Astrocyte (in vitro differentiated cells and primary cell): ENCODE results near the gene CNTNAP2. TPM values are rescaled to one million over a fixed set of nuclear protein-coding genes. Genes with fewer than 3 reads are reported as not detected.

ENCODE experiments used
- DNase-seq: peaks from one replicate; pipeline ENCODE4 v3.0.0-alpha.2; 2010; ENCODE audit warnings: low read depth
- FAIRE-seq: peaks from 2 replicates; lab custom pipeline; 2011; peaks lifted over from hg19 to GRCh38; lab: Jason Lieb, UNC
- H2AFZ ChIP-seq: 2 replicates; pipeline ENCODE4 v1.6.0; 2012; ENCODE audit warnings: low read depth, low read length, inconsistent platforms
- H3K27ac ChIP-seq: 2 replicates; pipeline ENCODE4 v1.5.1; 2011; ENCODE audit warnings: low read depth, low read length, inconsistent platforms
- H3K27me3 ChIP-seq: 2 replicates; pipeline ENCODE4 v1.6.0; 2011; ENCODE audit warnings: low read length, inconsistent platforms; ENCODE audit not compliant: insufficient read depth
- H3K36me3 ChIP-seq: 2 replicates; pipeline ENCODE4 v1.5.1; 2011; ENCODE audit warnings: low read length, inconsistent platforms; ENCODE audit not compliant: insufficient read depth
- H3K4me1 ChIP-seq: 2 replicates; pipeline ENCODE4 v1.5.1; 2011; ENCODE audit warnings: low read length, inconsistent platforms; ENCODE audit not compliant: insufficient read depth
- H3K4me2 ChIP-seq: 2 replicates; pipeline ENCODE4 v1.6.0; 2012; ENCODE audit warnings: low read length, inconsistent platforms
- H3K4me3 ChIP-seq: 2 replicates; pipeline ENCODE4 v1.5.1; 2011; ENCODE audit warnings: low read depth, mild to moderate bottlenecking, low read length, inconsistent platforms; ENCODE audit not compliant: insufficient read depth
- H3K79me2 ChIP-seq: 2 replicates; pipeline ENCODE4 v1.6.0; 2012; ENCODE audit warnings: mild to moderate bottlenecking, low read length, inconsistent platforms; ENCODE audit not compliant: insufficient read depth
- H3K9ac ChIP-seq: 2 replicates; pipeline ENCODE4 v1.6.0; 2012; ENCODE audit warnings: mild to moderate bottlenecking, low read length, inconsistent platforms
- H3K9me3 ChIP-seq: 2 replicates; pipeline ENCODE4 v1.5.1; 2012; ENCODE audit warnings: low read depth, mild to moderate bottlenecking, low read length, inconsistent platforms; ENCODE audit not compliant: insufficient read depth
- H4K20me1 ChIP-seq: 2 replicates; pipeline ENCODE4 v1.6.0; 2012; ENCODE audit warnings: low read length, inconsistent platforms; ENCODE audit not compliant: insufficient read depth
- H3K27ac Mint-ChIP-seq: one replicate; pipeline ENCODE4 v1.8.0; 2021; ENCODE audit warnings: mild to moderate bottlenecking, mixed read lengths; ENCODE audit not compliant: unreplicated experiment
- H3K27me3 Mint-ChIP-seq: one replicate; pipeline ENCODE4 v1.8.0; 2021; ENCODE audit warnings: low read depth, mixed read lengths; ENCODE audit not compliant: unreplicated experiment
- H3K36me3 Mint-ChIP-seq: one replicate; pipeline ENCODE4 v1.8.0; 2021; ENCODE audit warnings: low read depth, mixed read lengths; ENCODE audit not compliant: unreplicated experiment
- H3K4me1 Mint-ChIP-seq: one replicate; pipeline ENCODE4 v1.8.0; 2021; ENCODE audit warnings: low read depth, mixed read lengths; ENCODE audit not compliant: unreplicated experiment
- H3K4me3 Mint-ChIP-seq: one replicate; pipeline ENCODE4 v1.8.0; 2021; ENCODE audit warnings: mild to moderate bottlenecking, moderate library complexity, mixed read lengths; ENCODE audit not compliant: unreplicated experiment
- H3K9me3 Mint-ChIP-seq: one replicate; pipeline ENCODE4 v1.8.0; 2021; ENCODE audit warnings: mild to moderate bottlenecking, mixed read lengths; ENCODE audit not compliant: unreplicated experiment
- EZH2 ChIP-seq: IDR thresholded peaks from 2 replicates; pipeline ENCODE4 v1.6.1; 2012; ENCODE audit warnings: mild to moderate bottlenecking, low read length, inconsistent platforms; ENCODE audit not compliant: insufficient read depth
- total RNA-seq: library from RNA; stranded (reverse); gene quantifications from 2 replicates; pipeline ENCODE4 v1.2.1, GENCODE V29; 2021
- TF ChIP-seq, protein P1 (sequence below): IDR thresholded peaks from 2 replicates; pipeline ENCODE4 v1.5.1; 2011; ENCODE audit warnings: low read depth, mild to moderate bottlenecking, inconsistent platforms, low read length, moderate library complexity; ENCODE audit not compliant: insufficient read depth

The CNTNAP2 gene
- total RNA-seq, 1 donor from 2014 or later = 20.0 TPM

DNA sequence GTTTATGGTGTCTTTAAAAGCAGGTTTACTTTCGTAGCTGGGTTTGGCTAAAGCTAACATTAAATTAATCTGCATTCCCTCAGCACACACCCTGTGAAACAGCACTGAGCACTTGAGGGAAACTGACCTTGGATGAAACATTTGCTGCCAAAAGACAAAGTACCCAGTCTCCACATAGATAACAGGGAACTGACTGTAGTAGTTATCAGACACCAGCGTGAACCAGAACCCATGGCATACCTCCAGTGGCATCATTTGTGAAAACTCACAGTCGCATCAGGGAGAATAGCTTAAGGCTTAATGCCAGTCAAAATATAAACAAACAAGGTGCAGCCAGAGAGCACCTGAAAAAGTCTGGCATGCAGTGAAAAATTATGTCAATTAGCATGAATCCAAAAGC lies 2116.2 kb downstream of the CNTNAP2 start:
- Histone ChIP-seq H3K27me3 (no peaks in the 10 kb centered on the region), H3K9me3 (no peaks in the 10 kb centered on the region), H3K36me3 (no peaks in the 10 kb centered on the region), H3K79me2 (no peaks in the 10 kb centered on the region), H3K4me2 (no peak overlapping the region), H2AFZ (no peak overlapping the region), H4K20me1 (no peaks in the 10 kb centered on the region), H3K27ac (no peak overlapping the region), H3K4me1 (no peaks in the 10 kb centered on the region), H3K4me3 (no peak overlapping the region), H3K9ac (no peak overlapping the region)
- DNase-seq (no peak), FAIRE-seq (no peak)
- no peaks in the 10 kb centered on the region for H3K9me3 Mint-ChIP-seq
- H3K36me3 Mint-ChIP-seq = no peaks in the 10 kb centered on the region
- no peak overlapping the region for H3K27ac Mint-ChIP-seq
- no peaks in the 10 kb centered on the region for H3K27me3 Mint-ChIP-seq
- H3K4me3 Mint-ChIP-seq = no peak overlapping the region
- TF ChIP-seq EZH2 = no peak
- TF ChIP-seq, protein P1, sequence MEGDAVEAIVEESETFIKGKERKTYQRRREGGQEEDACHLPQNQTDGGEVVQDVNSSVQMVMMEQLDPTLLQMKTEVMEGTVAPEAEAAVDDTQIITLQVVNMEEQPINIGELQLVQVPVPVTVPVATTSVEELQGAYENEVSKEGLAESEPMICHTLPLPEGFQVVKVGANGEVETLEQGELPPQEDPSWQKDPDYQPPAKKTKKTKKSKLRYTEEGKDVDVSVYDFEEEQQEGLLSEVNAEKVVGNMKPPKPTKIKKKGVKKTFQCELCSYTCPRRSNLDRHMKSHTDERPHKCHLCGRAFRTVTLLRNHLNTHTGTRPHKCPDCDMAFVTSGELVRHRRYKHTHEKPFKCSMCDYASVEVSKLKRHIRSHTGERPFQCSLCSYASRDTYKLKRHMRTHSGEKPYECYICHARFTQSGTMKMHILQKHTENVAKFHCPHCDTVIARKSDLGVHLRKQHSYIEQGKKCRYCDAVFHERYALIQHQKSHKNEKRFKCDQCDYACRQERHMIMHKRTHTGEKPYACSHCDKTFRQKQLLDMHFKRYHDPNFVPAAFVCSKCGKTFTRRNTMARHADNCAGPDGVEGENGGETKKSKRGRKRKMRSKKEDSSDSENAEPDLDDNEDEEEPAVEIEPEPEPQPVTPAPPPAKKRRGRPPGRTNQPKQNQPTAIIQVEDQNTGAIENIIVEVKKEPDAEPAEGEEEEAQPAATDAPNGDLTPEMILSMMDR = no peak
- no peaks in the 10 kb centered on the region for H3K4me1 Mint-ChIP-seq

DNA sequence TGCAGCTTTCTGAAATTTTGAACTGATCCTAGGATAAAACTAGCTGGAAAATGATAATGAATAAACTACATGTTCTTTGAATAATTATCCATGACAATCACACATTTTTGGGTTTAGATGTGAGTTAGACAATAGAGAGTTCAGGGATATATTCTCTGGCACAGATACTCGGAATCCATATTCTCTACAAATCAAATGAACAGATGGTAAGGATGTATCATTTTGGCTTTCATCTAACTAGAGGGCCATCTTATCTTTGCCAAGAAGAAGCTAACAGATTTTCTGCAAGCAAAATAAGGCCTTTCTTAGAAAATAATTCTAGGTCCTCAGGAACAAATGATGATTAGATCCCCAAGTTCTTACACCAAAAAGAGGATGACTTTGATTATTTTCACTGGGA lies 2118.1 kb downstream of the CNTNAP2 start:
- no peak overlapping the region for H3K27ac Mint-ChIP-seq
- no peaks in the 10 kb centered on the region for H3K9me3 ChIP-seq

DNA sequence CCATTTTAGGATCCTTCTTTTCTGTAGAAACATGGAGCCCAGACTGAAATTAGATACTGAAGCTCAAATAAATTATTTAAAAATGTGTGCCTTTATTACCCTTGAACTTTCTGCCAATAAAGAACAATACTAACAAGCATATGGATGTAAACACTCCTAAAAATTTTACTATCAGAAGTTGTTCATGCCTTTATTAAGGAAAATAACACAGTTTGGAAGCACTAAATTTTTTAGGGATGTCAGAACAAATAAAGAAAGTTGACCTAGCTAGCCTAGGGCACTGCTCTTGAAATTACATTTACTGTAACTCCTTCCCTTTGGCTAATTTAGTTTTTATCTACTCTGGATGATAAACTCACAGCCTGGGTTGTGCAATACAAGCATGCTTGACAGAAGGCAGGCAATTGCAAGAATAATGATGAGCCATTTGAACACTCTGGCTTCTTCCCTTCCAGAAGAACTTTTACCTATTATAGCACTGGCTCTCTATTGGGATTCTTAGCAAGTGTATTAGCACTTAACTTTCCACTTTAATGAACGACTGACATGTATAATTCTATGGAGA lies 2122.2 kb downstream of the CNTNAP2 start:
- no peak overlapping the region for H2AFZ ChIP-seq
- no peak for DNase-seq
- H3K4me3 Mint-ChIP-seq = no peak overlapping the region

More for the DNA sequence above, 2118.1 kb downstream of the CNTNAP2 start:
- Histone ChIP-seq H3K27me3 (no peaks in the 10 kb centered on the region), H3K4me1 (no peaks in the 10 kb centered on the region), H3K4me3 (no peak overlapping the region), H3K27ac (no peak overlapping the region), H3K4me2 (no peak overlapping the region), H3K79me2 (no peaks in the 10 kb centered on the region), H3K9ac (no peak overlapping the region), H2AFZ (no peak overlapping the region), H3K36me3 (no peaks in the 10 kb centered on the region), H4K20me1 (no peaks in the 10 kb centered on the region)
- no peak overlapping the region for H3K4me3 Mint-ChIP-seq
- H3K9me3 Mint-ChIP-seq = no peaks in the 10 kb centered on the region
- H3K36me3 Mint-ChIP-seq = no peaks in the 10 kb centered on the region
- no peaks in the 10 kb centered on the region for H3K4me1 Mint-ChIP-seq
- TF ChIP-seq, protein P1 = no peak
- no peak for TF ChIP-seq EZH2
- no peak for FAIRE-seq
- H3K27me3 Mint-ChIP-seq = no peaks in the 10 kb centered on the region
- DNase-seq = no peak

More for the DNA sequence above, 2122.2 kb downstream of the CNTNAP2 start:
- Histone ChIP-seq H3K9ac (no peak overlapping the region), H3K27ac (no peak overlapping the region), H3K79me2 (no peaks in the 10 kb centered on the region), H3K4me3 (no peak overlapping the region), H3K36me3 (no peaks in the 10 kb centered on the region), H3K27me3 (no peaks in the 10 kb centered on the region), H4K20me1 (no peaks in the 10 kb centered on the region), H3K4me1 (no peaks in the 10 kb centered on the region), H3K4me2 (no peak overlapping the region), H3K9me3 (no peaks in the 10 kb centered on the region)
- H3K9me3 Mint-ChIP-seq = no peaks in the 10 kb centered on the region
- H3K27me3 Mint-ChIP-seq = peaks cover 4% of the 10 kb centered on the region
- no peak overlapping the region for H3K27ac Mint-ChIP-seq
- no peak for FAIRE-seq
- peaks cover 1% of the 10 kb centered on the region for H3K4me1 Mint-ChIP-seq
- H3K36me3 Mint-ChIP-seq = no peaks in the 10 kb centered on the region
- TF ChIP-seq, protein P1 = no peak
- no peak for TF ChIP-seq EZH2
